B cell (primary cell): ENCODE data around the gene CFAP221. TPM values are rescaled to one million over a fixed set of nuclear protein-coding genes. Genes with fewer than 3 reads are reported as not detected.

Experiments used
- ATAC-seq: fragments of 200-7000 bp; cut with Tn5 transposase; one replicate; pipeline ENCODE4 v1.10.0; 2021; ENCODE audit warnings: low read depth, mild to moderate bottlenecking, moderate number of reproducible peaks, moderate library complexity
- CTCF ChIA-PET: fragments of 350-600 bp; sonication (Branson Sonifier 250); formaldehyde crosslinking; loops from one replicate; lab custom pipeline; 2021; ENCODE audit warnings: antibody characterized with exemption, inconsistent platforms; lab: Charles Lee
- POLR2A ChIA-PET: fragments of 350-600 bp; sonication (Branson Sonifier 250); formaldehyde crosslinking; loops from one replicate; lab custom pipeline; 2021; ENCODE audit warnings: antibody characterized with exemption; lab: Charles Lee
- DNase-seq: peaks from one replicate; pipeline ENCODE4 v3.0.0; 2013
- H2AFZ ChIP-seq: 2 replicates; pipeline ENCODE4 v1.6.1; 2012; ENCODE audit warnings: mild to moderate bottlenecking, low read depth, low read length; ENCODE audit not compliant: insufficient read depth, poor library complexity, severe bottlenecking
- H3K27ac ChIP-seq, 2 donors: 1 replicate in 1 of 2; 2 replicates in 1 of 2; pipeline ENCODE4 v1.5.1; 2012 to 2013; ENCODE audit warnings: low read length in 2 of 2, mild to moderate bottlenecking in 2 of 2, moderate library complexity in 1 of 2
- H3K27me3 ChIP-seq, 4 experiments: fragments of 200-600 bp in 1 of 4; sonication (generic) in 1 of 4; replicated peaks in 1 of 4; 1 replicate in 2 of 4; 2 replicates in 2 of 4; pipeline versions ENCODE4 v1.6.1 to v1.7.0; 2013 to 2016; ENCODE audit warnings: low read length in 3 of 4, mild to moderate bottlenecking in 2 of 4, mixed read lengths in 1 of 4, moderate library complexity in 1 of 4; ENCODE audit not compliant: insufficient read depth in 4 of 4, control insufficient read depth in 3 of 4; ENCODE audit errors: control extremely low read depth in 1 of 4
- H3K36me3 ChIP-seq, 2 experiments: replicated peaks in 1 of 2; 1 replicate in 1 of 2; 2 replicates in 1 of 2; pipeline versions ENCODE4 v1.6.1 to v1.7.1; 2013; ENCODE audit warnings: low read length in 1 of 2; ENCODE audit not compliant: insufficient read depth in 2 of 2, control insufficient read depth in 1 of 2; ENCODE audit errors: control extremely low read depth in 1 of 2, extremely low read depth in 1 of 2
- H3K4me1 ChIP-seq, 2 donors: fragments of 200-600 bp in 1 of 2; sonication (generic) in 1 of 2; 1 replicate in 1 of 2; 2 replicates in 1 of 2; pipeline versions ENCODE4 v1.5.1 to v1.6.1; 2013 to 2017; ENCODE audit warnings: low read length in 2 of 2; ENCODE audit not compliant: control insufficient read depth in 2 of 2, insufficient read depth in 2 of 2
- H3K4me2 ChIP-seq: replicated peaks from 2 replicates; pipeline ENCODE3; 2012; ENCODE audit warnings: mild to moderate bottlenecking, low read depth, low read length; ENCODE audit not compliant: poor library complexity, severe bottlenecking
- H3K4me3 ChIP-seq, 5 experiments: fragments of 200-600 bp in 1 of 5; sonication (generic) in 1 of 5; 1 replicate in 3 of 5; 2 replicates in 2 of 5; pipeline versions ENCODE4 v1.5.1 to v1.7.0; 2011 to 2016; ENCODE audit warnings: low read length in 4 of 5, mild to moderate bottlenecking in 4 of 5, low read depth in 2 of 5, control low read depth in 1 of 5, moderate library complexity in 1 of 5; ENCODE audit not compliant: insufficient read depth in 1 of 5; ENCODE audit errors: control extremely low read depth in 1 of 5, extremely low read depth in 1 of 5
- H3K79me2 ChIP-seq: fragments of 200-600 bp; sonication (generic); one replicate; pipeline ENCODE4 v1.6.0; 2016; ENCODE audit warnings: low read length; ENCODE audit not compliant: control insufficient read depth, insufficient read depth
- H3K9ac ChIP-seq: fragments of 200-600 bp; sonication (generic); 2 replicates; pipeline ENCODE4 v1.6.1; 2017; ENCODE audit warnings: mild to moderate bottlenecking, low read length, moderate library complexity
- H3K9me3 ChIP-seq, 3 donors: one replicate each; pipeline versions ENCODE4 v1.6.1 to v1.7.1; 2013; ENCODE audit warnings: low read length in 2 of 3; ENCODE audit not compliant: control insufficient read depth in 2 of 3, insufficient read depth in 1 of 3; ENCODE audit errors: control extremely low read depth in 1 of 3
- H4K20me1 ChIP-seq: 2 replicates; pipeline ENCODE4 v1.6.0; 2012; ENCODE audit warnings: mild to moderate bottlenecking, low read length; ENCODE audit not compliant: insufficient read depth, control insufficient read depth, poor library complexity, severe bottlenecking
- H3K27ac Mint-ChIP-seq: one replicate; pipeline ENCODE4 v1.8.0; 2021; ENCODE audit warnings: mixed read lengths
- H3K27me3 Mint-ChIP-seq: one replicate; pipeline ENCODE4 v1.8.0; 2021; ENCODE audit warnings: mixed read lengths
- H3K4me1 Mint-ChIP-seq: one replicate; pipeline ENCODE4 v1.8.0; 2021; ENCODE audit warnings: mixed read lengths
- H3K4me3 Mint-ChIP-seq: one replicate; pipeline ENCODE4 v1.8.0; 2021; ENCODE audit warnings: mixed read lengths
- H3K9me3 Mint-ChIP-seq: one replicate; pipeline ENCODE4 v1.8.0; 2022; ENCODE audit warnings: mixed read lengths; ENCODE audit not compliant: insufficient read depth
- CTCF ChIP-seq: fragments of 200-600 bp; IDR thresholded peaks from one replicate; pipeline ENCODE4 v1.8.0; 2022; ENCODE audit warnings: antibody characterized with exemption, mild to moderate bottlenecking
- EZH2 ChIP-seq: IDR thresholded peaks from 2 replicates; pipeline ENCODE4 v1.6.1; 2012; ENCODE audit warnings: borderline replicate concordance, low read depth, mild to moderate bottlenecking, moderate library complexity, low read length; ENCODE audit not compliant: insufficient read depth, poor library complexity, severe bottlenecking
- WGBS: methylation state at CpG from one replicate; pipeline ENCODE4 v1.1.5; 2013; ENCODE audit warnings: missing lambda C conversion rate; ENCODE audit not compliant: insufficient coverage; 5-methylcytosine and 5-hydroxymethylcytosine counted together
- intact Hi-C: fragments of 100-400 bp; cut with micrococcal nuclease; formaldehyde crosslinking; loops from one replicate; pipeline ENCODE4 v1.10.0; 2022
- polyA plus RNA-seq: library from polyadenylated mRNA; depleted of rRNA; stranded (reverse); fragments of >200 nt; gene quantifications from 2 replicates; pipeline ENCODE4 v1.2.3, GENCODE V29; 2012
- total RNA-seq, 2 donors: library from RNA; stranded (reverse); fragments of 120-200 nt in 1 of 2; gene quantifications; 1 replicate in 1 of 2; 2 replicates in 1 of 2; pipeline versions ENCODE4 v1.2.3 to v1.2.4, GENCODE V29; 2013 to 2022

CFAP221 gene
- total and polyA plus RNA-seq, 2 donors (not counting 1 experiment from before 2014, with no cell fraction given): not detected

- no peak overlapping the region for H3K4me3 Mint-ChIP-seq
- Histone ChIP-seq H3K36me3 (no peaks in the 10 kb centered on the region), H4K20me1 (no peaks in the 10 kb centered on the region), H3K9ac (no peak overlapping the region), H3K4me2 (no peak overlapping the region), H2AFZ (no peak overlapping the region), H3K4me1 (no peaks in the 10 kb centered on the region), H3K4me3 (no peak overlapping the region), H3K27me3 (peaks cover 0 to 21% (median 11%) of the 10 kb centered on the region in 4 experiments), H3K79me2 (no peaks in the 10 kb centered on the region), H3K9me3 (peaks cover 0 to 12% (median 0%) of the 10 kb centered on the region in 3 donors), H3K27ac (no peak overlapping the region)
- DNase-seq (no peak), ATAC-seq (no peak)
- peaks cover 48% of the 10 kb centered on the region for H3K27me3 Mint-ChIP-seq
- TF ChIP-seq CTCF: no peak
- 100% methylated on average over 3 of the region's 3 CpGs for WGBS
- H3K27ac Mint-ChIP-seq: no peak overlapping the region
- no peaks in the 10 kb centered on the region for H3K9me3 Mint-ChIP-seq
- no peaks in the 10 kb centered on the region for H3K4me1 Mint-ChIP-seq
- ChIA-PET CTCF (no interaction called here), POLR2A (no interaction called here)
- intact Hi-C loops: no loop called here
Measured at GRCh38 chr2:119520696-119521432, 23.4 kb upstream of the CFAP221 start.

- H3K27me3 ChIP-seq: peaks cover 0 to 23% (median 11%) of the 10 kb centered on the region in 4 experiments
- ChIA-PET POLR2A (no interaction called here), CTCF (no interaction called here)
- no peaks in the 10 kb centered on the region for H4K20me1 ChIP-seq
- no peak overlapping the region for H3K4me2 ChIP-seq
- TF ChIP-seq CTCF (no peak), EZH2 (no peak)
- peaks cover 0 to 12% (median 0%) of the 10 kb centered on the region in 3 donors for H3K9me3 ChIP-seq
- H3K4me3 ChIP-seq: no peak overlapping the region
- Mint-ChIP-seq H3K27me3 (peaks cover 47% of the 10 kb centered on the region), H3K27ac (no peak overlapping the region), H3K4me1 (no peaks in the 10 kb centered on the region), H3K9me3 (no peaks in the 10 kb centered on the region), H3K4me3 (no peak overlapping the region)
- H3K4me1 ChIP-seq: no peaks in the 10 kb centered on the region
- intact Hi-C loops: no loop called here
- no peaks in the 10 kb centered on the region for H3K36me3 ChIP-seq
- H3K9ac ChIP-seq: no peak overlapping the region
- H3K79me2 ChIP-seq: no peaks in the 10 kb centered on the region
- WGBS: 85% methylated on average over 7 of the region's 11 CpGs
- H3K27ac ChIP-seq: no peak overlapping the region
- no peak for ATAC-seq
- no peak overlapping the region for H2AFZ ChIP-seq
- no peak for DNase-seq
Measured at GRCh38 chr2:119521433-119522050, 22.7 kb upstream of the CFAP221 start.
